HG02642 (cell line): ENCODE measurements around the gene GNE.
"Not testable (repeated sequence)": the region's sequence is repeated elsewhere in the genome, so short reads cannot be mapped to it uniquely, and the experiment has no call there.

Source experiments
- ATAC-seq: cut with Tn5 transposase; IDR thresholded peaks from one replicate; pipeline ENCODE4 v1.9.1; 2021; ENCODE audit warnings: mild to moderate bottlenecking; ENCODE audit not compliant: unreplicated experiment, poor library complexity

Gene GNE

GRCh38 chr9:36273354-36273753 lies 15.1 kb upstream of the GNE start:
- ATAC-seq, result not testable (repeated sequence)

- ATAC-seq, result no peak
These were observed 9.8 kb upstream of the GNE start for GRCh38 chr9:36268007-36268427.

- ATAC-seq, result no peak
These were observed 6.6 kb upstream of the GNE start for GRCh38 chr9:36264896-36265295.

- no peak for ATAC-seq
These were observed 5.4 kb upstream of the GNE start for GRCh38 chr9:36263683-36264082.

- no peak for ATAC-seq
These were observed 817 bp upstream of the GNE start for GRCh38 chr9:36258996-36259533.

- ATAC-seq, result no peak
These were observed 6.8 kb downstream of the GNE start for GRCh38 chr9:36251428-36251827.

GRCh38 chr9:36250079-36250478 lies 8.2 kb downstream of the GNE start:
- ATAC-seq, result no peak

GRCh38 chr9:36249189-36249588 lies 9.1 kb downstream of the GNE start:
- ATAC-seq, result no peak

- not testable (repeated sequence) for ATAC-seq
These were observed 10.2 kb downstream of the GNE start for GRCh38 chr9:36248061-36248460.

- ATAC-seq, result no peak
These were observed 10.9 kb downstream of the GNE start for GRCh38 chr9:36247356-36247755.

GRCh38 chr9:36245906-36246305 lies 12.3 kb downstream of the GNE start:
- ATAC-seq, result no peak

- not testable (repeated sequence) for ATAC-seq
These were observed 18.6 kb downstream of the GNE start for GRCh38 chr9:36239675-36240074.

GRCh38 chr9:36239205-36239604 lies 19.0 kb downstream of the GNE start:
- not testable (repeated sequence) for ATAC-seq

GRCh38 chr9:36237230-36237629 lies 21.0 kb downstream of the GNE start:
- no peak for ATAC-seq

- ATAC-seq, result no peak
These were observed 35.8 kb downstream of the GNE start for GRCh38 chr9:36222449-36222848.

- ATAC-seq, result no peak
These were observed 36.6 kb downstream of the GNE start for GRCh38 chr9:36221667-36222066.

- ATAC-seq, result no peak
These were observed 39.8 kb downstream of the GNE start for GRCh38 chr9:36218411-36218901.

- ATAC-seq, result no peak
These were observed 40.2 kb downstream of the GNE start for GRCh38 chr9:36218011-36218410.

GRCh38 chr9:36217256-36217968 lies 40.8 kb downstream of the GNE start:
- no peak for ATAC-seq

GRCh38 chr9:36214571-36214970 lies 43.7 kb downstream of the GNE start:
- ATAC-seq, result no peak

GRCh38 chr9:36213989-36214388 lies 44.3 kb downstream of the GNE start:
- no peak for ATAC-seq

- ATAC-seq, result no peak
These were observed 44.9 kb downstream of the GNE start for GRCh38 chr9:36213387-36213786.
